ENCODE data around the gene CLDN4.

Gene CLDN4

GRCh38 chr7:73864981-73865711 lies 34.4 kb downstream of the CLDN4 start:
- no peak overlapping the region for H3K4me3 ChIP-seq (ENCODE audit: low read depth, low read length)
- no peak for TF ChIP-seq POLR2A (IDR thresholded peaks at IDR 0.05; ENCODE audit: extremely low read depth, insufficient read length)
- no peak for TF ChIP-seq MYC (IDR thresholded peaks at IDR 0.05; ENCODE audit: low read depth, low read length)
- no peak for TF ChIP-seq CTCF (IDR thresholded peaks at IDR 0.05; ENCODE audit: low read depth, low read length)
- TF ChIP-seq MAX (IDR thresholded peaks at IDR 0.05; ENCODE audit: low read depth, low read length): no peak
- DNase-seq (ENCODE audit: low read depth): no peak

- peak; percentile 72 for DNase-seq (ENCODE audit: low read depth)
Measured at GRCh38 chr7:73865738-73866445, 35.1 kb downstream of the CLDN4 start.

GRCh38 chr7:73866446-73866767 lies 35.6 kb downstream of the CLDN4 start:
- no peak for TF ChIP-seq MYC (IDR thresholded peaks at IDR 0.05; ENCODE audit: low read depth, low read length)
- no peak for TF ChIP-seq POLR2A (IDR thresholded peaks at IDR 0.05; ENCODE audit: extremely low read depth, insufficient read length)
- no peak for TF ChIP-seq MAX (IDR thresholded peaks at IDR 0.05; ENCODE audit: low read depth, low read length)
- no peak for TF ChIP-seq CTCF (IDR thresholded peaks at IDR 0.05; ENCODE audit: low read depth, low read length)
- no peak overlapping the region for H3K4me3 ChIP-seq (ENCODE audit: low read depth, low read length)
- no peak for DNase-seq (ENCODE audit: low read depth)

More at GRCh38 chr7:73865738-73866445, 35.1 kb downstream of the CLDN4 start:
- H3K4me3 ChIP-seq (ENCODE audit: low read depth, low read length): no peak overlapping the region
- TF ChIP-seq MYC (IDR thresholded peaks at IDR 0.05; ENCODE audit: low read depth, low read length) (no peak), CTCF (IDR thresholded peaks at IDR 0.05; ENCODE audit: low read depth, low read length) (peak; percentile 76)

- DNase-seq (ENCODE audit: low read depth): no peak
- TF ChIP-seq POLR2A (IDR thresholded peaks at IDR 0.05; ENCODE audit: extremely low read depth, insufficient read length) (no peak), MYC (IDR thresholded peaks at IDR 0.05; ENCODE audit: low read depth, low read length) (no peak), CTCF (IDR thresholded peaks at IDR 0.05; ENCODE audit: low read depth, low read length) (no peak), MAX (IDR thresholded peaks at IDR 0.05; ENCODE audit: low read depth, low read length) (no peak)
- no peak overlapping the region for H3K4me3 ChIP-seq (ENCODE audit: low read depth, low read length)
Measured at GRCh38 chr7:73869011-73869798, 38.4 kb downstream of the CLDN4 start.

- H3K4me3 ChIP-seq (ENCODE audit: low read depth, low read length): no peak overlapping the region
- DNase-seq (ENCODE audit: low read depth): no peak
- no peak for TF ChIP-seq POLR2A (IDR thresholded peaks at IDR 0.05; ENCODE audit: extremely low read depth, insufficient read length)
- no peak for TF ChIP-seq CTCF (IDR thresholded peaks at IDR 0.05; ENCODE audit: low read depth, low read length)
- no peak for TF ChIP-seq MAX (IDR thresholded peaks at IDR 0.05; ENCODE audit: low read depth, low read length)
- TF ChIP-seq MYC (IDR thresholded peaks at IDR 0.05; ENCODE audit: low read depth, low read length): no peak
Measured at GRCh38 chr7:73870041-73870492, 39.3 kb downstream of the CLDN4 start.

Data from NB4 (cell line).